SJCRH30 (cell line): ENCODE results near the gene CELF2. TPM values are rescaled to one million over a fixed set of nuclear protein-coding genes. Genes with fewer than 3 reads are reported as not detected.
"Not testable (repeated sequence)": the region's sequence is repeated elsewhere in the genome, so short reads cannot be mapped to it uniquely, and the experiment has no call there.

ENCODE experiments used
- DNase-seq, 2 experiments: peaks; one replicate each; pipeline ENCODE4 v3.0.0-alpha.2; 2015 to 2020
- H3K27ac ChIP-seq: fragments of 250-450 bp; sonication (Bioruptor Pico); 2 replicates; pipeline ENCODE4 v1.5.1; 2020; ENCODE audit warnings: mild to moderate bottlenecking, moderate library complexity
- H3K27me3 ChIP-seq: fragments of 250-450 bp; sonication (Bioruptor Pico); 2 replicates; pipeline ENCODE4 v1.5.1; 2020; ENCODE audit warnings: mild to moderate bottlenecking, moderate library complexity
- H3K36me3 ChIP-seq: fragments of 250-450 bp; sonication (Bioruptor Pico); 2 replicates; pipeline ENCODE4 v1.5.1; 2020; ENCODE audit warnings: mild to moderate bottlenecking, moderate library complexity
- H3K4me1 ChIP-seq: fragments of 250-450 bp; sonication (Bioruptor Pico); 2 replicates; pipeline ENCODE4 v1.5.1; 2020; ENCODE audit warnings: mild to moderate bottlenecking, moderate library complexity
- H3K4me3 ChIP-seq: fragments of 250-450 bp; sonication (Bioruptor Pico); 2 replicates; pipeline ENCODE4 v1.5.1; 2020; ENCODE audit warnings: mild to moderate bottlenecking, moderate library complexity
- H3K9me3 ChIP-seq: fragments of 250-450 bp; sonication (Bioruptor Pico); replicated peaks from 2 replicates; pipeline ENCODE4 v1.5.1; 2020; ENCODE audit warnings: mild to moderate bottlenecking, moderate library complexity
- total RNA-seq: library from RNA; depleted of rRNA; stranded (reverse); fragments of >200 nt; shearing (Covaris generic); gene quantifications from 2 replicates; pipeline ENCODE4 v1.2.3, GENCODE V29; 2014

CELF2 gene
- total RNA-seq, 1 experiment from 2014 or later: 65.2 TPM

DNA sequence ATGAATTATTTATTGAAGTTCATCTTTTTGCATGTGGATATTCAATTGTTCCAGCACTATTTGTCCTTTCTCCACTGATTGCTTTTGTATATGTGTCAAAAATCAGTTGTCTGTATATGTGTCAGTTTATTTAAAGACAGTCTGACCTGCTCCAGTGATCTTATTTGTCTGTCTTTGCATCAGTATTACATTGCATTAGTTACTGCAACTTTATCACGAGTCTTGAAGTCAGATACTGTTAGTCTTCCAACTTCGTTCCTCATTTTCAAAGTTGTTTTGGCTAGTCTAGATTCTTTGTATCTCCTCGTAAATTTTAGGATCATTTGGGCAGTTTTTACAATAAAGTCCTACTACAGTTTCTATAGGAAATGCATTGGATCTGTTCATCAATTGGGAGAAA, 166.4 kb downstream of the CELF2 start:
- DNase-seq: no peak
- peaks cover 52% of the 10 kb centered on the region for H3K36me3 ChIP-seq
- no peaks in the 10 kb centered on the region for H3K4me1 ChIP-seq
- H3K4me3 ChIP-seq: no peak overlapping the region
- H3K27me3 ChIP-seq: no peaks in the 10 kb centered on the region
- H3K27ac ChIP-seq: no peak overlapping the region
- 0 out of 2 replicates have a peak, but pooled peaks cover 5% of the 10 kb centered on the region for H3K9me3 ChIP-seq

DNA sequence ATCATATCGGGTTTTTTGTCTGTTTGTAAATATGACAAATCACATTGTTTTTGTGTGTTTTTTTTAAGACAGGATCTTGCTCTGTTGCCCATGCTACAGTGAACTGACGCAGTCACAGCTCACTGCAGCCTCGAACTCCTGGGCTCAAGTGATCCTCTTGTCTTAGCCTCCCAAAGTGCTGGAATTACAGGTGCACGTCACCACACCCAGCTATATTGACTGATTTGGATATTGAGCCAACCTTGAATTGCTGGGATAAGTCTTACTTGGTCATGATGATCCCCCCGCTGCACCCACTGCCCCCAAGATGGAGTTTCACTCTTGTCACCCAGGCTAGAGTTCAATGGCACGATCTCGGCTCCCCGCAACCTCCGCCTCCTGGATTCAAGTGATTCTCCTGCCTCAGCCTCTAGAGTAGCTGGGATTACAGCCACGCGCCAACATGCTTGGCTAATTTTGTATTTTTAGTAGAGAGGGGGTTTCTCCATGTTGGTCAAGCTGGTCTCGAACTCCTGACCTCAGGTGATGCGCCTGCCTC, 167.5 kb downstream of the CELF2 start:
- not testable (repeated sequence) for H3K27me3 ChIP-seq, DNase-seq

GRCh38 chr10:11186374-11186773, 168.7 kb downstream of the CELF2 start:
- Histone ChIP-seq H3K36me3 (peaks cover 37% of the 10 kb centered on the region), H3K27me3 (no peaks in the 10 kb centered on the region), H3K9me3 (0 out of 2 replicates have a peak, but pooled peaks cover 5% of the 10 kb centered on the region), H3K4me3 (no peak overlapping the region), H3K27ac (no peak overlapping the region), H3K4me1 (no peaks in the 10 kb centered on the region)
- no peak for DNase-seq

More for the DNA sequence above, 167.5 kb downstream of the CELF2 start:
- H3K36me3 ChIP-seq: peaks cover 47% of the 10 kb centered on the region
- H3K9me3 ChIP-seq, H3K4me1 ChIP-seq, H3K4me3 ChIP-seq, H3K27ac ChIP-seq: not testable (repeated sequence)

DNA sequence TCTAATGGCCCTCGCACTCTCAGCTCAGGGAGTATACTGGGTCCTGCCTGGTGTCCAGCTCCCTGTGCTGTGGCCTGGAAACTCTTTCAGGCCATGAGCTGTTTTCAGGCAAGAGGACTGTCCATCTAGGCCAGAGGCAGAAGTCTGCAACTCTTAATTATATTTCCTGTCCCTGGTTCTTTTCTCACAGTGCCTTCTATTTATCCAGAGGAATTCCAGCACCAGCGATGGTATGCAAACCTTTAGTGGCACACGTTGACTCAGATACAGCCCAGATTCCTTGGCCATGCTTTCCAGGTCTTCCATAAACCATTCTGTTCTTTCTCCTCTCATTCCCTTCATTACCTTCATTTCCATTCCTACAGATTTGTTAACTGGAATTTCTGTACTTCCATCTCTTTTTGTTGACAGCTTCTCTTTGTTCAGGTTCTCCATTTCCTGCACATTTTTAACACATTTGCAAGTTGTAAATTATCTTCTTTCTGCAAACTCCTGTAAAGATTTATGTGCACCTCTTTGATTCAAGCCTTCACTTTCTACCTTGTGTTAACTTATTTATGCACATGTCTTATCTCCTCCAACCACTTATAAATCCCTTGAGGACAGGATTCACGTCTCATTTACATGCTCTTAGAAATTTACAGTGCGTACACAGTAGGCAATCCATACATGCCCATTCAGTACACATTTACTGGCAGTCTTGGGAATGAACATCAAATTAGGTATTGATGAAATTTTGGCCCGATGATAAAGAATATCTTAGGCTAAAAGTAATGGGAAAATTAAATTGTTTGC, 172.1 kb downstream of the CELF2 start:
- Histone ChIP-seq H3K4me3 (no peak overlapping the region), H3K9me3 (0 out of 2 replicates have a peak, but pooled peaks cover 2% of the 10 kb centered on the region), H3K27ac (no peak overlapping the region), H3K27me3 (no peaks in the 10 kb centered on the region), H3K4me1 (peaks cover 3% of the 10 kb centered on the region; the same call in 1 of the 2 replicates), H3K36me3 (peaks cover 29% of the 10 kb centered on the region)
- DNase-seq: no peak

DNA sequence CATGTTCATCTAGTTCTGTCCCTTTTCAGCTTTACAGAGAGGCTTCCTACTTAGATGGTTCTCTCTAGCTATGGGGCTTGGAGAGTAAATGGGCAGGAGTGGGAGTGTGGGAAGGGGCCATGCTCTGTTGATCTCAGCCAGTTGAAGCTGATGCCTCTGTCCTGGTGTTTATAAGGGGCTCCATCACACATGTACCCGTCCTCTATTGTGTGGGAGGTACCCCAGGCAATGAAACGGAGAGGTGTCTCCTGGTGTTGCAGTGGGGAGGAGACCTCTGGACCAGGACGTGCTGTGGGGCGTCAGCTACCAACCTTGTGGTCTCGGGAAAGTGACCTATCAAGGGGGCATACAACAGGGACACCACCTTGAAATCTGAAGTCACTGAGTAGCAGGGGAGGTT, 173.5 kb downstream of the CELF2 start:
- Histone ChIP-seq H3K4me3 (no peak overlapping the region), H3K27me3 (no peaks in the 10 kb centered on the region), H3K4me1 (peaks cover 3% of the 10 kb centered on the region; the same call in 1 of the 2 replicates), H3K27ac (no peak overlapping the region), H3K9me3 (no peaks in the 10 kb centered on the region), H3K36me3 (peaks cover 17% of the 10 kb centered on the region)
- DNase-seq: no peak

- H3K27ac ChIP-seq: no peak overlapping the region
- no peak for DNase-seq
Measured at GRCh38 chr10:11191678-11192077, 174.0 kb downstream of the CELF2 start.

DNA sequence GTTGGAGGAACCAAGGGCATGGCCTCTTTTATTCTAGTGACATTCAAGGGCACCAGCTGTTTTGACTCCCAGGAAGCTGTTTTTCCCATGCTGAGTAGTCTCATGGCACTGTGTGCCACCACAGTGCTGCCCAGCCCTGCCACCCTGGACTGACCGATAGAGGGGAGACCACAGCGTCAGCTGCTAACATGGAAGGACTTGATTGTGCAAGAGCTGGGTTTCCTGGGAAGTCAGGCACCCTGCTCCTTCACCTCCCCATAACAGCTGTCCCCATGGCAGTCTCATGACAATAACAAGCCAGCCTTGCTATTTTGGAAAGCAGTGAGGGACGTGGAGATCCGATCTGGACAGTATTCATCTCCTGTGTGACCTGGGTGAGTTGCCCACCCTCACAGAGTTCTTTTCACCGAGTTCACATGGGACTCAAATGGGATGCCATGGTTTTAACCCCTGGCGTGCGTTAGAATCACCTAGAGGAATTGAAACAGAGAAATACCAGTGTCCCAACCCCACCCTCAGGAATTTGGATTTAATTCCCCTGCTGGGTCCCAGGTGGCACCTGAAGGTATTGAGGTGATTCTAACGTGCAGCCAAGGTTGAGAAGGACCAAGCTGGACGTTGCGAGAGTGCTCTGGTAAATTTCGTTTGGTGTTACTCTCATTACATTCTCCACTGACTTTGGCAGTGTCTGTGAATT, 174.8 kb downstream of the CELF2 start:
- Histone ChIP-seq H3K36me3 (peaks cover 16% of the 10 kb centered on the region), H3K4me1 (peaks cover 8% of the 10 kb centered on the region), H3K9me3 (no peaks in the 10 kb centered on the region), H3K4me3 (no peak overlapping the region), H3K27me3 (no peaks in the 10 kb centered on the region), H3K27ac (no peak overlapping the region)
- DNase-seq: no peak

More at GRCh38 chr10:11191678-11192077, 174.0 kb downstream of the CELF2 start:
- no peaks in the 10 kb centered on the region for H3K27me3 ChIP-seq
- peaks cover 3% of the 10 kb centered on the region; the same call in 1 of the 2 replicates for H3K4me1 ChIP-seq
- no peak overlapping the region for H3K4me3 ChIP-seq
- peaks cover 17% of the 10 kb centered on the region for H3K36me3 ChIP-seq
- no peaks in the 10 kb centered on the region for H3K9me3 ChIP-seq

GRCh38 chr10:11193001-11193551, 175.4 kb downstream of the CELF2 start:
- DNase-seq: no peak
- H3K9me3 ChIP-seq: no peaks in the 10 kb centered on the region
- peaks cover 13% of the 10 kb centered on the region for H3K36me3 ChIP-seq
- H3K4me1 ChIP-seq: peaks cover 14% of the 10 kb centered on the region
- no peak overlapping the region for H3K4me3 ChIP-seq
- H3K27me3 ChIP-seq: no peaks in the 10 kb centered on the region
- no peak overlapping the region for H3K27ac ChIP-seq

DNA sequence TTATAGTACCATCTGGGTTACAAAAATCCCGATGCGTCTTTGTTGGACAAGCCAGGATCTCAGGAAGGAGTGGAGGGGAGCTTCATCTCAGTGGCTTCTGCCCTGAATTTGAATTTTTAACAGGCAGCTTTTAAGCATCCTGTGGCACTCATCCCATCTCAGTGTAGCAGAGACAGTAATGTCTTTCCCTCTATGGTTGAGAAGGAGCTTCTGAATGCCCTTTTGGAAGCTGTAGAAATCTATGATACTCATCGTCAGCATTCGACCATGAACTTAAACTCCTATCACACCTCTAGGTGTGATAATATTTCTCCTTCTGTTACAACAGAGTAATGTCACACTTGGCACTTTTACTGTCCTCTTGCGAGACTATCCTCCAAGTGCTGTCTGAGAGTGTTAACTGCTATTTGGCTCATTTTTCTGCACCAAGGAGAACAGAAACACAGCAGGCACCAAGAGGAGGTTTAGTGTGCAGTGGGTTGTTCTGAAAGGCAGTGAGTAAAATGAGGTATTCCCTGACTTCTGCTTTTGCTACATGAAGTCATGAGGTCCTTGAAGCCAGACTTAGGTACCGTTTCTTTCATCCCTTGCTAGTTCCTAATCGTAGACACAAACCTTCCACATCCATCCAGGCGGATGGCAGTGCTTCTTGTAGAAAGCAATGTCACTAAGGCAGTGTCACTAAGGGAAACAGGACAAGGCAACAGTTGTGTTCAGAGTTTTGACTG, 177.4 kb downstream of the CELF2 start:
- Histone ChIP-seq H3K27ac (no peak overlapping the region), H3K4me3 (no peak overlapping the region), H3K36me3 (peaks cover 9% of the 10 kb centered on the region; the same call in 1 of the 2 replicates), H3K9me3 (no peaks in the 10 kb centered on the region), H3K4me1 (peaks cover 17% of the 10 kb centered on the region), H3K27me3 (no peaks in the 10 kb centered on the region)
- no peak for DNase-seq

DNA sequence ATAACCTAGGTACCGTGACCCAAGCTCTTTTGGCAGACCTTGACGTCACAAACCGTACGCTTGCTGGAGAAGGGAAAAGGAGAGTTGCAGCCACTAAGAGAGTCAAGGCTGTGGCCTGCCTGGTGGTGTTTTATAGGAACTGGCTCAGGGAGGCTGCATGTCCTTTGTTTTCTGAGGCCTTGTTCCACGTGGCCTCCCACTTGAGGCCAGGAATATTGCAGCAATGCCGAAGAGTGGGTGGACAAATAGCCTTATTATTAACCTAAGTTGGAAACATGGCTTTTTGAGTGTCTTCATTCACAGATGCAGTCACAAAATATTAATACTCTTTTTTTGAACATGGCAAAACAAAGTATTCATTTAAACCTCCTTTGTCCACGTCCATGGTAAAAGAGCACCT, 178.0 kb downstream of the CELF2 start:
- no peaks in the 10 kb centered on the region for H3K9me3 ChIP-seq
- H3K4me3 ChIP-seq: no peak overlapping the region
- H3K4me1 ChIP-seq: peaks cover 17% of the 10 kb centered on the region
- DNase-seq: no peak
- no peaks in the 10 kb centered on the region for H3K27me3 ChIP-seq
- H3K27ac ChIP-seq: no peak overlapping the region
- peaks cover 8% of the 10 kb centered on the region; the same call in 1 of the 2 replicates for H3K36me3 ChIP-seq

GRCh38 chr10:11197266-11197712, 179.6 kb downstream of the CELF2 start:
- peak; percentile 40 to 63 for DNase-seq
- Histone ChIP-seq H3K27ac (peak overlapping the region; percentile 27; the same call in 1 of the 2 replicates), H3K9me3 (no peaks in the 10 kb centered on the region), H3K36me3 (peaks cover 19% of the 10 kb centered on the region), H3K27me3 (no peaks in the 10 kb centered on the region), H3K4me3 (no peak overlapping the region), H3K4me1 (peaks cover 25% of the 10 kb centered on the region)

DNA sequence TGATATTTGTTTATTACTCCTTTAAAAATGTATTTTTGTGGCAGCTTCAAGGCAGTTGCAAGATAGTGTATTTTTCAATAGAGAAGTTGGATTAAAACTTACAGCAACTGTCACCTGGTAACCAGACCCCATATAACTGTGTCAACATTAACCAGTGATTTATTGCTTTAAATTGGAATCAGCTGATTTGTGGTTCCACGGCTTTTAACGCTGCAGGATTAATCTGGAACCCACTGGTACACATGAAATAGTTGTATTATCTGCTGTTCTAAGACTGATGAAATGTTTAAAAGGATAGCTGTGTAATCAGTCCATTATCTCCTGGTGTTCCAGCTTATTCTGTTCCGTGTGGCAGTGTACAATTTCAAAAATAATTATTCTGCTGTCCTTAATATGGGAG, 180.2 kb downstream of the CELF2 start:
- peaks cover 19% of the 10 kb centered on the region for H3K36me3 ChIP-seq

DNA sequence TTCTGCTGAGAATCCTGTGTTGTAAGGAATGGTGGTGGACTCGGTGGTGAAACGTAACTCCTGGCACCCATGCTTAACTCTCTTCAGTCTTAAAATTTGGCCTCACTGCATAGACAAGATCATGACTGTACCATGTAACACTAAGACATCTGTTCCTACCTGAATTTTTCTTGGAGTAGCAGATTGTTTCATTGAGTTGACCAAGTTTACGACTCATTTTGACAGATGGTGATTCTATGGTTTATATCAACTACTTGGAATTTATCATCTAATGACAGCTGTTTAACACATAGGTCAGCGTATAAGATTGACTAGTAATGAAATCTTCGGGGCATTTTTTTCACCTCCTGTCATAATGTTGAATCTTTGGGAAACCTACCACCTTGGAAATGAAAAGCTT, 184.2 kb downstream of the CELF2 start:
- peaks cover 27% of the 10 kb centered on the region for H3K36me3 ChIP-seq
- no peak for DNase-seq
- peaks cover 54% of the 10 kb centered on the region for H3K4me1 ChIP-seq
- no peaks in the 10 kb centered on the region for H3K9me3 ChIP-seq
- H3K4me3 ChIP-seq: no peak overlapping the region
- H3K27ac ChIP-seq: no peak overlapping the region
- H3K27me3 ChIP-seq: no peaks in the 10 kb centered on the region

More for the DNA sequence above, 180.2 kb downstream of the CELF2 start:
- Histone ChIP-seq H3K4me3 (no peak overlapping the region), H3K4me1 (peaks cover 23% of the 10 kb centered on the region), H3K27me3 (no peaks in the 10 kb centered on the region), H3K9me3 (no peaks in the 10 kb centered on the region), H3K27ac (peak overlapping the region; percentile 27; the same call in 1 of the 2 replicates)
- DNase-seq: peak in 1 of 2 experiments; percentile 57

DNA sequence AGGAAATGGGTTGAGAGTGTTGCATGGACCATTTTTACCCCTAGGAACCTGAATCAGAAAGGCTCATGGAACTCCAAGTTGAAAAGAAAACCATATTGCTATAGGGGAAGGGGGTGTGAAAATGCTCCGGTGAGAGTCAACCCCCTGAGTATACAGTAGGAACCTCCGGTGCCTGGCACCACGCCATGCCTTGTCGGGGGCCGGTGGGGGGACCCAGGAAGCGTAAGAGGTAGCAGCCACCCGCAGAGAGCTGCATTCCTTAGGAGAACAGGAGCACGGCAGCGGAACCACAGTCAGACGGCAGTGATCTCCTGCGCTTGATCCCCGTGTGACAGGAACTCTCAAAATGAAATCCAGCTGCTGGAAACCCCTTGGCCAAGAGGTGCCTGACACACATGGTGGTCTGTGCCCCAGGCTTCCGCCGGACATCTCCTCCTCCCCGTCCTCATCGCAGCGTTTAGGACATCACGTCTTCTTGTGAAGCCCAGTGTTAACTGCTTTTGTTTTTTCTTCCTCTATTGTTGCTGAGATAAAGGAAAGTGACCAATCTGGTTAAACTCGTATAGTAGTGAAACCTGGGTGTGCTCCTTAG, 186.8 kb downstream of the CELF2 start:
- no peaks in the 10 kb centered on the region for H3K27me3 ChIP-seq
- H3K36me3 ChIP-seq: peaks cover 23% of the 10 kb centered on the region
- no peaks in the 10 kb centered on the region for H3K9me3 ChIP-seq
- H3K27ac ChIP-seq: peak overlapping the region; percentile 73
- no peak overlapping the region; the same call in 1 of the 2 replicates for H3K4me3 ChIP-seq
- peak; percentile 79 to 81 for DNase-seq
- peaks cover 49% of the 10 kb centered on the region for H3K4me1 ChIP-seq
